Immature natural killer cell (primary cell): Measurements from ENCODE around the gene JMJD8. TPM values are rescaled to one million over a fixed set of nuclear protein-coding genes. Genes with fewer than 3 reads are reported as not detected.

Source experiments
- DNase-seq, 3 donors: peaks; one replicate each; pipeline ENCODE4 v3.0.0; 2022; ENCODE audit warnings: mixed read lengths in 1 of 3
- H3K27ac Mint-ChIP-seq, 6 donors: one replicate each; pipeline ENCODE4 v1.8.0; 2020; ENCODE audit warnings: mixed read lengths in 6 of 6, mild to moderate bottlenecking in 5 of 6, inconsistent platforms in 4 of 6, moderate library complexity in 3 of 6
- H3K27me3 Mint-ChIP-seq, 3 donors: one replicate each; pipeline ENCODE4 v1.8.0; 2020 to 2021; ENCODE audit warnings: low read depth in 3 of 3, mild to moderate bottlenecking in 3 of 3, mixed read lengths in 3 of 3, moderate library complexity in 3 of 3, inconsistent platforms in 1 of 3
- H3K36me3 Mint-ChIP-seq, 3 donors: one replicate each; pipeline ENCODE4 v1.8.0; 2020; ENCODE audit warnings: mixed read lengths in 3 of 3, inconsistent platforms in 2 of 3, mild to moderate bottlenecking in 2 of 3
- H3K4me1 Mint-ChIP-seq, 2 donors: one replicate each; pipeline ENCODE4 v1.8.0; 2020; ENCODE audit warnings: inconsistent platforms in 2 of 2, mild to moderate bottlenecking in 2 of 2, mixed read lengths in 2 of 2, moderate library complexity in 1 of 2
- H3K4me3 Mint-ChIP-seq, 5 donors: one replicate each; pipeline ENCODE4 v1.8.0; 2020; ENCODE audit warnings: mild to moderate bottlenecking in 5 of 5, mixed read lengths in 5 of 5, inconsistent platforms in 3 of 5, moderate library complexity in 3 of 5
- H3K9me3 Mint-ChIP-seq, 6 donors: one replicate each; pipeline ENCODE4 v1.8.0; 2020; ENCODE audit warnings: mild to moderate bottlenecking in 6 of 6, mixed read lengths in 6 of 6, inconsistent platforms in 4 of 6, moderate library complexity in 3 of 6
- polyA plus RNA-seq, 3 donors: library from polyadenylated mRNA; unstranded; fragments of 300-500 nt; fragmentation: Illumina TruSeq; gene quantifications; one replicate each; pipeline ENCODE4 v1.2.3, GENCODE V29; 2021

Gene JMJD8
- polyA plus RNA-seq, 3 donors from 2014 or later = 38.3 to 63.5 (median 47.4) TPM

DNA sequence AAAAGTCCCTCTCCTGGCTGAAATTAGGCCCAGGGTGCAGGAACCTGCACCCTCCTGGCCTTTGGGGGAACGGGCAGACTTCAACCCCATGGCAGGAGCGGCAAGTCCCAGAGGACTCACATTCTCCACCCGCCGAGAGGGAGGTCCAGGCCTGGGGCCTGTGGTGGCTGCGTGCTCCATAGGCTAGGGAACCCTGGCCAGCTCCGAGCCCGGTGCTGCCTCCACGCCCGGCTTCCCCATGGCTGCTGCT lies 42.0 kb upstream of the JMJD8 start:
- Mint-ChIP-seq H3K4me3 (peak overlapping the region in 3 of 5 donors; percentile 6 to 79 (median 76)), H3K36me3 (no peaks in the 10 kb centered on the region), H3K27ac (peak overlapping the region in 1 of 6 donors; percentile 34), H3K4me1 (peaks cover 0 to 1% of the 10 kb centered on the region in 2 donors), H3K9me3 (no peaks in the 10 kb centered on the region), H3K27me3 (peaks cover 2 to 10% (median 3%) of the 10 kb centered on the region in 3 donors)
- no peak for DNase-seq

DNA sequence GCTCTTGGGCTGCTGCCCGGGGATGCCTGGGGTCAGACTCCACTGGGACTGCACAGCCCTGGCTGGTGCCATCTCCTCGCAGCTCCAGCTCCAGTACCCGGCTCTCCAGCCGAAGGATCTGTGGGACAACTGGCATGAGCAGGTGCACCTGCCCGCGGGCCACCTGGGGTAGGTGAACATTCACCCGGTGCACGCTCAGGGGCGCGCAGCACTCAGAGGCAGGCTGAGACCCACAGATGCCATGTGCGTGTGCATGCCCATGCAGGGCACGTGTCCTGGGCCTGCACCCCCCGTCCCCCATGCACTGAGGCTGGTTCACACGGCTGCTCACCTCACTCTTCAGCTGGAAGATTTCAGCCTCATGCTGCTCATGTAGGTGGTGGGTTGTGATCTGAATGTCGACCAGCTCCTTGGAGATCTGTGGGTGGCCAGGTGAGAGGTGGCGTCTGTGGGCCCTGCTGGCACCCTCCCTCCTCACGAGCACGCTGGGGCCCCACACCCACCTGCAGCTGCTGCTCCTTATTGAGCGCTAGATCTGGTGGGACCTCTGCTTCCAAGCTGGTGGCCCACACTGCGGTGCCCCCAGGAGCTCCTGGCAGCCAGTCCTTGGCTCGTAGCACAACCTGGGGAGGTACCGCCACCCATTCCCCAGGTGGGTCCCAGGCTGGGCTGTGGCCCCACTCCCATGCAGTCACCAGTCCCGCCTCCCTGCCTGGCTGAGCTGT lies 41.5 kb upstream of the JMJD8 start:
- peak overlapping the region in 3 of 5 donors; percentile 6 to 79 (median 40) for H3K4me3 Mint-ChIP-seq
- H3K9me3 Mint-ChIP-seq = no peaks in the 10 kb centered on the region
- H3K4me1 Mint-ChIP-seq = peaks cover 0 to 1% of the 10 kb centered on the region in 2 donors
- peaks cover 0 to 10% (median 3%) of the 10 kb centered on the region in 3 donors for H3K27me3 Mint-ChIP-seq
- peak overlapping the region in 1 of 6 donors; percentile 12 for H3K27ac Mint-ChIP-seq
- no peaks in the 10 kb centered on the region for H3K36me3 Mint-ChIP-seq
- DNase-seq = no peak

DNA sequence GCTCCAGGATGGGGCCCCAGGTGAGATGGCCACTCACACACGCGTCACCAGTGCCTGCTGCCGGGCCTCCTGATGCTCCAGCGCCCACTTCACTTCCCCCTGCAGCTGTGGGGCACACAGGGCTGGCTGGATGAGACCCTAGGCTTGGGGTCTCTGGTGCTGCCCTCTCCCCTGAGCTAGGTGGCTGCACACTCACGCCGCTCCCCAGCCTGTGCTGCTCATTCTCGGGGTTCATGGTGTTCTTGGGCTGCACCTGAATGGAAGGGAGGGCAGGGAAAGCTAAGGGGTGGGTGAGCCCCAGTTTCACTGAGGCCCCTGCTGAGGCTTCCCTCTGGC lies 40.9 kb upstream of the JMJD8 start:
- H3K27me3 Mint-ChIP-seq = peaks cover 2 to 10% (median 5%) of the 10 kb centered on the region in 3 donors
- peak overlapping the region in 1 of 6 donors; percentile 51 for H3K27ac Mint-ChIP-seq
- no peak for DNase-seq
- H3K4me3 Mint-ChIP-seq = peak overlapping the region in 1 of 5 donors; percentile 35
- no peaks in the 10 kb centered on the region for H3K9me3 Mint-ChIP-seq
- H3K36me3 Mint-ChIP-seq = no peaks in the 10 kb centered on the region
- peaks cover 5% of the 10 kb centered on the region in 2 donors for H3K4me1 Mint-ChIP-seq

DNA sequence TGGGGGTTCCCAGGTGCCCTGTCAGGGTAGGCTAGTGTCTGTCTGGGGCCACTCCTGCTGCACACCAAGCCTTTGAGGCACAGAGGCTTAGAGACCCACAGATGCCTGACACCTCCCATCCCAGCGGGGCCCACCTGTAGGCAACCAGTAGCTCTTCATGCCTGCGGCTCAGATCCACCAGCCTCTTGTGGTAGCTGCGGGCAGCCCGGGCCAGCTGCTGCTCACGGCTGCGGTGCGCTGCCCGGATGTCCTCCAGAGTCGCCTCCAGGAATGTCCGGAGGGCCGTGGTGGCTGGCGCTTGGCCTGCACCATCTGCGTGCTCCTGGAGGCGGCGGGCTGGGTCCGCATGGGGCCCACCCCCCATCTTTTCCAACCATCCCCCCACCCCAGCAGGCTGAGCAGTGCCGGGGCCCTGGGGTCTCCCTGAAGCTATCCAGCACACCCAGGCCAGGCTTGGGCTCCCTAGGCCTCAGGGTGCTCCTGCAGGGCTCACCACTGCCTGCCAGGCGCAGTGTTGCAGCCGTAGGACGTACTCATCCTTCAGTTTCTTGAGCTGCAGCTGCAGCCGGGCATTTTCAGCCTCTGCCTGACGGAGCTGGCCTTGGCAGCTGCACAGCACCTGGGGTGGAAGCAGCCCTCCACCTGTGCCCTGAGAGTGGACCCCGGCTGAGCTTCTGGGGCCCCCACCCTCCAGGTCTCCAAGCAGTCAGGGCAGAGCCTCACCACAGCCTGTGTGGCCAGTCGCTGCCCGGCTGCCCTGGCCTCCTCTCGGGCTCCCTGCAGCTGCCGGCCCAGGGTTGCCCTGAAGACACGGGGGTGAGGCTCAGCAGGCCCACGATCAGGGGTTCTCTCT lies 40.3 kb upstream of the JMJD8 start:
- DNase-seq = no peak
- no peak overlapping the region for H3K4me3 Mint-ChIP-seq
- peaks cover 8 to 10% of the 10 kb centered on the region in 2 donors for H3K4me1 Mint-ChIP-seq
- H3K27ac Mint-ChIP-seq = no peak overlapping the region
- H3K9me3 Mint-ChIP-seq = no peaks in the 10 kb centered on the region
- H3K27me3 Mint-ChIP-seq = peaks cover 2 to 10% (median 5%) of the 10 kb centered on the region in 3 donors
- no peaks in the 10 kb centered on the region for H3K36me3 Mint-ChIP-seq

DNA sequence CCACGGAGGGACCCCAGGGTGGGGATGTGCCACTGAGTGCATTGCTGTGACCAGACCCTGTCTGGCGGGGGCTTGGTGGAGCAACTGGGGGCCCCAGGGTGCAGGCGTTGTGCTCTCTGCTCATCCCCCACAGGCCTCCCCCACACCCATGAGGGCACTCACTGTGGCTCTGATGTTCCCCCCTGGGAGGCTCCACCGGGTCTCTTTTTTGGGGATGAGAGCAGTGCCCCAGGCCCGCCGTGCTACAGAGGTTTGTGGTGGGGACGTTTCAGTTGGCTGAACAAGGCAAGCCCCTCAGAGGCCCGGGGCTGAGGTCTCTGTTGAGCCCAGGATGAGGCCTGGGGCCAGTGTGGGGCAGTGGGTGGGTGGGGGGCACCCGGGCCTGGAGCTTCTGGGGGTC lies 39.6 kb upstream of the JMJD8 start:
- H3K4me3 Mint-ChIP-seq = no peak overlapping the region
- DNase-seq = no peak
- no peak overlapping the region for H3K27ac Mint-ChIP-seq
- no peaks in the 10 kb centered on the region for H3K36me3 Mint-ChIP-seq
- peaks cover 8 to 17% of the 10 kb centered on the region in 2 donors for H3K4me1 Mint-ChIP-seq
- H3K27me3 Mint-ChIP-seq = peaks cover 2 to 10% (median 5%) of the 10 kb centered on the region in 3 donors
- H3K9me3 Mint-ChIP-seq = no peaks in the 10 kb centered on the region

DNA sequence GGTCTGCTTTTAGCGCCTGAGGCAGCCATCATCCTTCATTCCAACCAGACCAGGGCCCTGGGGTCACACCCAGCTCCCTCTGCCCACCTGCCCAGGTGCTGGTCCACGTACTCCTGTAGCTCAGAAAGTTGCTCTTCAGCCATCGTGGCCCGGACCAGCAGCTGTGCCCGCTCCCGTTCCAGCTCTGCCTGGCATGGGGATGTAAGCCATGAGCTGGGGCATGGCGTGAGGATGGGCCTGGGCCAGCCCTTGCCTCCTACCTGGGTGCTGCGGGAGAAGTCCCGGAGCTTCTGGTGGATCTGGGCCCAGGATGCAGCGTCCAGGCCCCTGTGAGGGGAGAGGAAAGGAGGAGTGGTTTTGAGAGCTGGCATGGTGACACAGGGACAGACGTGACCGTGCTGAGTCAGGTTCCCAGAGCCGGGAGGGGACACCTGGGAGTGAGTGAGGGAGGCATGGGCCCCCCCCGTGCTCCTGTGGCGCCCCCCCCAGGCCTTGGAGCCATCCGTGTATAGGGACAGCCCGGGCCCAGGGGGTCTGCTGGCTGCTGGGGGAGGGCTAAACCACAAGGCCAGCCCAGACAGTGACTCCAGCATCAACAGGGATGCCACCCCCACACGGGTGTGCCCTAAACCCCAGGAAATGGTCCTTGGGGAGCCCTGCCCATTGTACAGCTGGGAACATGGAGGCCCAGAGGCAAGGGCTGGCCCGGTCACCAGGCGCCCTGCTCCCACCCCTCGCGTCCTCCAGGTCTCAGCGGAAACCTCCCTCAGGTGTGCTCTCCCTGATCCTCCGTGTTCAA lies 38.9 kb upstream of the JMJD8 start:
- Mint-ChIP-seq H3K4me1 (peaks cover 8 to 18% of the 10 kb centered on the region in 2 donors), H3K27me3 (peaks cover 2 to 10% (median 5%) of the 10 kb centered on the region in 3 donors), H3K9me3 (no peaks in the 10 kb centered on the region), H3K27ac (peak overlapping the region in 2 of 6 donors; percentile 57 to 59), H3K36me3 (no peaks in the 10 kb centered on the region), H3K4me3 (peak overlapping the region in 2 of 5 donors; percentile 33 to 45)
- no peak for DNase-seq

DNA sequence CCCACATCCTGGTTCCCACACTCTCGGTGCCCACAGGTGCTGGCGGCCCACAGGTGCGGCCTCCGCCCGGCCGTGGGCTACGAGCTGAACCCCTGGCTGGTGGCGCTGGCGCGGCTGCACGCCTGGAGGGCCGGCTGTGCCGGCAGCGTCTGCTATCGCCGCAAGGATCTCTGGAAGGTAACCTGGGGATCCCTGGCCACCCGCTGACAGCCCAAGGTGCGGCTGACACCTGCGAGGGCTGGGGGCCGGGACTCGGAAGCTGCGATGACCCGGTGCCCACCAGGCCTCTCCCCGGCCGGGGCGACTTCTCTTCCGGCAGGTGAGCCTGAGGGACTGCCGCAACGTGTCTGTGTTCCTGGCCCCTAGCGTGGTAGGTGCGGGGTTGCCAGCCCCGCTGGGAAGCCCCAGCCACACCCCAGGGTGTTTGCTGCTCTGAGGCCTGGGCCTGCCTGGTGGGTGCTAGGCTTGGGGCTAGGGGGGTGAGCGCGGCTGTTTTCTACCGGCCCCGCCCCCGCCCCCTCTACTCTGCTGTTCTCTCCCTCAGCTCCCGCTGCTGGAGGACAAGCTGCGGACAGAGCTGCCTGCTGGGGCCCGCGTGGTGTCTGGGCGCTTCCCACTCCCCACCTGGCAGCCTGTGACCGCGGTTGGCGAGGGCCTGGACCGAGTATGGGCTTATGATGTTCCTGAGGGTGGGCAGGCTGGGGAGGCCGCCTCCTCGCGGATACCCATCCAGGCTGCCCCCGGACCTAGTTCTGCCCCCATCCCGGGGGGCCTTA lies 37.8 kb upstream of the JMJD8 start:
- Mint-ChIP-seq H3K4me1 (peaks cover 8 to 18% of the 10 kb centered on the region in 2 donors), H3K9me3 (no peaks in the 10 kb centered on the region), H3K4me3 (peak overlapping the region; percentile 36 to 70 (median 48)), H3K27ac (peak overlapping the region in 1 of 6 donors; percentile 43), H3K36me3 (no peaks in the 10 kb centered on the region), H3K27me3 (peaks cover 2 to 5% (median 5%) of the 10 kb centered on the region in 3 donors)
- no peak for DNase-seq

DNA sequence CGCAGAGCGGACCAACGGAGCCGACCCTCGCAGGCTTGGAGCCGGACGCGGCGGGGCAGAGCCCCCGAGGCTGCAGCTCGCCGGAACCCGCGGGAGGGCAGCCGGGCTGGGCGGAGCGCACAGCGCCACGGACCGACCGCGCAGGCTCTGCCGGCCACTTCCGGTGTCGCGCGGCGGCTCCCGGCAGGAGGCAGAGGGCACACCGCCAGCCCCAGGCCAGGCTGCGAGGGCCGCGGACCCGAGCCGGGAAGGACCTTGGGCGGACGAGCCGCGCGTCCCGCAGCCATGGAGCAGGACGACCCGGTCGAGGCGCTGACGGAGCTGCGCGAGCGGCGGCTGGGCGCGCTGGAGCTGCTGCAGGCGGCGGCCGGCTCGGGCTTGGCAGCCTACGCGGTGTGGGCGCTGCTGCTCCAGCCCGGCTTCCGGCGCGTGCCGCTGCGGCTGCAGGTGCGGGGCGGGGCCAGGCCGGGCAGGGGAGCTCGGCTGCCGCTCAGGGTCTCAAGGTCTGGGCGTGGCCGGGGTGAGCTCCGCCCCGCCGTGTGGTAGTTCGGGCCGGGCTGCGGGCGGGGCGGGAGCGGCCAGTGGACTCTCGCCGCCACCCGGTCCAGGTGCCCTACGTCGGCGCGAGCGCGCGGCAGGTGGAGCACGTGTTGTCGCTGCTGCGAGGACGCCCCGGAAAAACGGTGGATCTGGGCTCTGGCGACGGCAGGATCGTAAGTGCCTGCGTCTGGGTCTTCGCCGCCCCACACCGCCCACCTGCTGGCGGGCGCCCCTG lies 37.0 kb upstream of the JMJD8 start, which contains the start of gene ANTKMT:
Gene ANTKMT, plus strand, starts transcription at position 157 of the 775 bp plus-strand sequence. Its CDS starts 129 bp downstream, at position 286.
- Mint-ChIP-seq H3K27me3 (peaks cover 2 to 3% (median 2%) of the 10 kb centered on the region in 3 donors), H3K27ac (peak within 1 kb of the TSS; percentile 51 to 88 (median 80)), H3K9me3 (no peaks in the 10 kb centered on the region), H3K4me1 (peaks cover 8 to 20% of the 10 kb centered on the region in 2 donors), H3K4me3 (peak within 1 kb of the TSS; percentile 82 to 88 (median 85)), H3K36me3 (no peaks in the 10 kb centered on the region)
- DNase-seq = peak; percentile 80 to 85 (median 83)

DNA sequence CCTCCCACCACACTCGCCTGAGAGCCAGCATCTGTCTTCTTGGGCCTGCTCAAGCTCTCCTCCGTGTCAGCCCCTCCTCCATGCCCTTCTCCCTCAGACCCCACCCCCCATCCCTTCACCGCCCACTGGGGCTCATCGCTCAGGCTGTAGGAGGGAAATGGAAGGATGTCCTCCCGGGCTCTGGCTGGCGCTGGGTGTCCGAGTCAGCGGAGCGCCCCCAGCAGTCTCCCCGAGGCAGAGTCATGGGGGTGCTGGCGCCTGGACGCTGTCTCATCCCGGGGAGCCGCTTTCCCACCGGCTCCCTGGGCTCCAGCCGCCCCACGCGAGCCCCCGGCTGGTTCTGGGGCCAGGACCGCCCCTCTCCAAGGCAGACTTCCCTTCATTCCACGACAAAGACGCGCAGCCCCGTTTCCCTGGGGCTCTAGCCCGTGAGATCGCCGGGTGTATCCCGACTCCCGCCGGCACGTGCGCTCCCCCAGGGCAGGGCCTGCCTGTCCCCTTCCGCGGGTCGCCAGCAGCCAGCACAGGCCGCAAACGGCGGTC lies 36.4 kb upstream of the JMJD8 start:
- no peaks in the 10 kb centered on the region for H3K9me3 Mint-ChIP-seq
- peak overlapping the region; percentile 82 to 88 (median 85) for H3K4me3 Mint-ChIP-seq
- DNase-seq = peak in 2 of 3 donors; percentile 33
- peaks cover 8 to 21% of the 10 kb centered on the region in 2 donors for H3K4me1 Mint-ChIP-seq
- peak overlapping the region; percentile 51 to 88 (median 80) for H3K27ac Mint-ChIP-seq
- H3K36me3 Mint-ChIP-seq = no peaks in the 10 kb centered on the region
- peaks cover 2 to 5% (median 3%) of the 10 kb centered on the region in 3 donors for H3K27me3 Mint-ChIP-seq

DNA sequence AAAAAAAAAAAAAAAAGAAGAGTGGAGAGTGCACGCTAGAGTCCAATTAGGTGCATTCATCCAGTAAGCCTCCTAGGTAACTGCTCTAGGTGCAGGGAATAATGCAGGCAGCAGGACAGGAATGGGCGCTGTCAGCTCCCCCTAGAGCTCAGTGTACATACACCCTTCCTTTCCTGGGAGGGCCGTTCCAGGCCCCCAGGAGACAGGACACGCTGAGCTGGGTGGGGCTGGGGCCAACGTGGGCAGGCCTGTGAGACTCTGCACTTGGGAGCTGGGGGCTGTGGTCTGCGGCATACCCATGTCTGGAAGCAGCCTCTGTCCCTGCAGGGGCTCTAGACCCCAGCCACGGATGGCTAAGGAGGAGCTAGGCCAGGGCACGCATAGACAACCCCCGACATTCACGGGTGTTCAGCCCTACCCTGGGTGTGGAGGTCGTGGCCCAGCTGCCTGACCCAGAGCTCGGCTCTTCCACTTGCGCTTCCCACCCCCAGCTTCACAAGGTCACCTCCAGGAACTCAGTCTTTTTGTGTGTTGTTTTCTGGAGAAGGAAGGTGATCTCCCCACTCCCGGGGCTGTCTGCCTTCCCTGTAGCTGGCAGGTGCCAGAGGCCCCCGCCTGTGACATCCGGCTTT lies 35.8 kb upstream of the JMJD8 start:
- Mint-ChIP-seq H3K36me3 (no peaks in the 10 kb centered on the region), H3K27ac (peak overlapping the region; percentile 51 to 88 (median 80))
- no peak for DNase-seq

DNA sequence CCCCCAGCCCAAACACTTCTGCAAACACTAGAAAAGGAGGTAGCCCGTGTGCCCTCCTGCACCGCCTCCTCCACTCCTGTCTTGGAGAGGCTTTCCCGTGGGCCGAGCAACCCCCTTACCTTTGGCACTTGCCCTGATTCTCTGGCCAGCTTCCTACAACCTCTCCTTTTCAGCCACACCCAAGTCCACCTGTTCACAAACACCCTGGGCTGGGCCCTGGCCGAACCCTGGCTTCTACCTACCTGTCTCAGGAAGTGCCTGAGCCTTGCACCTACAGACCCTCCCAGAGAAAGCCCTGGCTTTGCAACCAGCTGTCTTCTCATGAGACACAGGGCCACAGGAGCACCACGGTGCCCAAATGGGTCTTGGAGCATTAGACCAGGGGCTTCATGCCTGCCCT lies 34.8 kb upstream of the JMJD8 start:
- no peak for DNase-seq
- peaks cover 3 to 5% (median 3%) of the 10 kb centered on the region in 3 donors for H3K27me3 Mint-ChIP-seq
- H3K36me3 Mint-ChIP-seq = no peaks in the 10 kb centered on the region
- peaks cover 8 to 21% of the 10 kb centered on the region in 2 donors for H3K4me1 Mint-ChIP-seq
- H3K9me3 Mint-ChIP-seq = no peaks in the 10 kb centered on the region
- H3K27ac Mint-ChIP-seq = peak overlapping the region in 2 of 6 donors; percentile 45 to 83
- peak overlapping the region; percentile 54 to 88 (median 82) for H3K4me3 Mint-ChIP-seq

More for the DNA sequence above, 35.8 kb upstream of the JMJD8 start:
- H3K4me1 Mint-ChIP-seq = peaks cover 8 to 21% of the 10 kb centered on the region in 2 donors
- H3K9me3 Mint-ChIP-seq = no peaks in the 10 kb centered on the region
- peaks cover 2 to 5% (median 3%) of the 10 kb centered on the region in 3 donors for H3K27me3 Mint-ChIP-seq
- H3K4me3 Mint-ChIP-seq = peak overlapping the region; percentile 82 to 88 (median 85)

DNA sequence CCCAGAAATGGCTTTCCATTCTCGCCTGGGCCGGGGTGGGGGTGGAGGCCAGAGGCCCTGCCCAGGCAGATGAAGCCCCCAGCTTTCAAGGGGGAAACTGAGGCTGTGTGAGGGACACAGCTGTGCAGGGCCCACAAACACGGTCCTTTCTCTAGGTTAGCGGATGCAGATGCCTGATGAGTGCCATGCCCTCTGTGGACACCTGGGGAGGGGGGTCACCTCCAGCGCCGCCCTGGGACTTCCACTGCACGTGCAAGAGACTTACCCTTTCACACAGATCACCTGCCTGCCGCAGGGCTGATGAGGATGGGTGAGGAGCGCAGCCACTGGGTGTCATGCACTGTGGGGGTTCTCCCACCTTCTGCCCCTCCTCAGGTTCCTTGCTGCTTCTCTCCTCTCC lies 34.3 kb upstream of the JMJD8 start:
- no peak for DNase-seq
- Mint-ChIP-seq H3K27ac (no peak overlapping the region), H3K27me3 (peaks cover 3 to 5% (median 4%) of the 10 kb centered on the region in 3 donors), H3K4me3 (peak overlapping the region in 1 of 5 donors; percentile 7), H3K9me3 (no peaks in the 10 kb centered on the region), H3K4me1 (peaks cover 8 to 21% of the 10 kb centered on the region in 2 donors), H3K36me3 (no peaks in the 10 kb centered on the region)
